ENCODE results near the gene BCAS4. TPM values are rescaled to one million over a fixed set of nuclear protein-coding genes. Genes with fewer than 3 reads are reported as not detected.

BCAS4 gene
- total and polyA plus RNA-seq, 3 donors from 2014 or later, result 5.8 to 10.8 (median 7.6) TPM

GRCh38 chr20:50810842-50811241 lies 16.0 kb downstream of the BCAS4 start:
- no peaks in the 10 kb centered on the region for H3K36me3 ChIP-seq (ENCODE audit: low read depth, missing control alignments)
- no peaks in the 10 kb centered on the region for H3K4me1 ChIP-seq
- H3K27me3 ChIP-seq, result no peaks in the 10 kb centered on the region
- intact Hi-C loops (cut with DNase I; ENCODE audit: low total_unique reads), result no loop called here
- no peak overlapping the region for H3K4me3 ChIP-seq
- H3K9me3 ChIP-seq, result no peaks in the 10 kb centered on the region
- WGBS, 2 donors, result 94 to 97% methylated on average over 4 of the region's 4 CpGs
- H3K27ac ChIP-seq, result no peak overlapping the region
- DNase-seq, result no peak
- TF ChIP-seq POLR2A (IDR thresholded peaks at IDR 0.05), result no peak

DNA sequence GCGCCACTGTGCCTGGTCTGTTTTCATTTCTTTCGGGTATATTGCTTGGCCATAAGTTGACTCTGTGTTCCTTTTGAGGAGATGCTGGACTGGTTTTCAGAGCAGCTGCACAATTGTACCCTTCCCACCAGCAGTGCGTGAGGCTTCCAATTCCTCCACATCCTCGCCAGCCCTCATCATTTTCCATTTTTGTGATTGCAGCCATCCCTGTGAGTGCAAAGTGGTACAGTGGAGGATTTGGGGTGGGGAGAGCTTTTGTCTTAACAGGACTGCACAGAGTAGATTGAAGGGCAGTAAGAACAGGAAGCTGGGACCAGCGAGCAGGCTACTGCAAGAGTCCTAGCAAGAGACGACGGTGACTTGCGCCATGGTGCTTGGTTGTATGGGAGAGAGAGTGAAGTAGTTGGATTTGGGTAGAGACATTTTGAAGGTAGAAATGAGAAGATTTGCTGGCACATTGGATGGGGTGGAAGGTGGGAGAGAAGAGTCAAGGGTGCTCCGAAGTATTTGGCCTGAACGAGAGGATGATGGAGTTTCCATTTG lies 18.3 kb downstream of the BCAS4 start:
- Histone ChIP-seq H3K36me3 (ENCODE audit: low read depth, missing control alignments) (no peaks in the 10 kb centered on the region), H3K4me3 (no peak overlapping the region), H3K4me1 (no peaks in the 10 kb centered on the region), H3K27me3 (no peaks in the 10 kb centered on the region), H3K9me3 (no peaks in the 10 kb centered on the region), H3K27ac (no peak overlapping the region)
- intact Hi-C loops (cut with DNase I; ENCODE audit: low total_unique reads), result no loop called here
- no peak for DNase-seq
- 93 to 96% methylated on average over 10 of the region's 10 CpGs for WGBS, 2 donors
- TF ChIP-seq POLR2A (IDR thresholded peaks at IDR 0.05) (no peak), CTCF (IDR thresholded peaks at IDR 0.05) (no peak)

DNA sequence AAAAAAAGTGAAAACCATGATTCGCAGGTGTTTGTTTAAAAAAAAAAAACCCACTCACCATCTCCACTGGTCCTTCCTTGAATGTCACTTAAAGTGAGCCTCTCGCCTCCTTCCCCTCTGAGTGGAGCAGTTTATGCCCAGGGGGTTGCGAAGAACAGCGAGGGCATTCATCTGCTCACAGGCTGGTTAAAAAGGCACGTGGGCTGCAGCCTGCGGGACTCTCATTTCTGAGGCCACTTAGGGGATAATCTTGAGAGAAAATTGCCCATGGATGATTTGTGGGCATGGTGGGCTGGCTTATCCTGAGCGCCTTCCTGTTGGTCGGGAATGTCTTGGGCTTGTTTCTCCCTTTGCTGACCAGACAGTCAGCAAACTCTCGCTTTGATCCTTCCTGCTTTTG lies 18.9 kb downstream of the BCAS4 start:
- intact Hi-C loops (cut with DNase I; ENCODE audit: low total_unique reads), result no loop called here
- no peaks in the 10 kb centered on the region for H3K9me3 ChIP-seq
- no peaks in the 10 kb centered on the region for H3K27me3 ChIP-seq
- peaks cover 5% of the 10 kb centered on the region for H3K4me1 ChIP-seq
- WGBS, 2 donors, result 76% methylated on average over 9 of the region's 9 CpGs
- H3K27ac ChIP-seq, result no peak overlapping the region
- H3K36me3 ChIP-seq (ENCODE audit: low read depth, missing control alignments), result no peaks in the 10 kb centered on the region
- no peak overlapping the region for H3K4me3 ChIP-seq
- TF ChIP-seq CTCF (IDR thresholded peaks at IDR 0.05) (no peak), POLR2A (IDR thresholded peaks at IDR 0.05) (no peak)
- DNase-seq, result no peak

DNA sequence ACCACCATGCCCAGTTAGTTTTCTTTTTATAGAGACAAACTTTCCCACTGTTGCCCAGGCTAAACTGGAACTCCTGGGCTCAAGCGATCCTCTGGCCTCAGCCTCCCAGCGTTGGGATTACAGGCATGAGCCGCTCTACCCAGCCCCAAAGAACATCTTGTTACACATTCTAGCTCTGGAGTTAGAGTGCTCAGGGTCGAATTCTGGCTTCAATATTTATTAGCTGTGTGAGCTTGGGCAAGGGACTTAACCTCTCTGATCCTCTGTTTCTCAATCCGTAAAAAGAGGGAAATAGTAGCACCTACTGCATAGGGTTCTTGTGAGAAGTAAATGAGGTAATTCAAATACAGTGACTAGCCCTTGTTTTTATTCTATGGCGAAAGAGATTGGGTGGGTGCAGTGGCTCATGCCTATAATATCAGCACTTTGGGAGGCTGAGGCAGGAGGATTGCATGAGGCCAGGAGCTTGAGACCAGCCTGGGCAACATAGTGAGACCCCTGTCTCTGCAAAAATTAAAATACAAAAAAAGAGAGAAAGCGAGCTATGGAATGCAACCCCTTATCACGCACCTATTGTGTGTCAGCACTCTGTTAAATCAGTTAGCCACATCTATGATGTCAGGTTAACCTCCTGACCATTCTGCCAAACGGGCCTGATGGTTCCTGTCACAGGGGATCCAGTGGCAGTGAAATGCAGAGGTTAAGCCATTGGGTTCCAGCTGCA lies 19.7 kb downstream of the BCAS4 start:
- Histone ChIP-seq H3K9me3 (no peaks in the 10 kb centered on the region), H3K27me3 (no peaks in the 10 kb centered on the region), H3K36me3 (ENCODE audit: low read depth, missing control alignments) (no peaks in the 10 kb centered on the region), H3K4me3 (no peak overlapping the region), H3K4me1 (peaks cover 5% of the 10 kb centered on the region), H3K27ac (no peak overlapping the region)
- intact Hi-C loops (cut with DNase I; ENCODE audit: low total_unique reads), result no loop called here
- TF ChIP-seq POLR2A (IDR thresholded peaks at IDR 0.05) (no peak), CTCF (IDR thresholded peaks at IDR 0.05) (no peak)
- DNase-seq, result no peak
- 88 to 91% methylated on average over 9 of the region's 9 CpGs for WGBS, 2 donors

DNA sequence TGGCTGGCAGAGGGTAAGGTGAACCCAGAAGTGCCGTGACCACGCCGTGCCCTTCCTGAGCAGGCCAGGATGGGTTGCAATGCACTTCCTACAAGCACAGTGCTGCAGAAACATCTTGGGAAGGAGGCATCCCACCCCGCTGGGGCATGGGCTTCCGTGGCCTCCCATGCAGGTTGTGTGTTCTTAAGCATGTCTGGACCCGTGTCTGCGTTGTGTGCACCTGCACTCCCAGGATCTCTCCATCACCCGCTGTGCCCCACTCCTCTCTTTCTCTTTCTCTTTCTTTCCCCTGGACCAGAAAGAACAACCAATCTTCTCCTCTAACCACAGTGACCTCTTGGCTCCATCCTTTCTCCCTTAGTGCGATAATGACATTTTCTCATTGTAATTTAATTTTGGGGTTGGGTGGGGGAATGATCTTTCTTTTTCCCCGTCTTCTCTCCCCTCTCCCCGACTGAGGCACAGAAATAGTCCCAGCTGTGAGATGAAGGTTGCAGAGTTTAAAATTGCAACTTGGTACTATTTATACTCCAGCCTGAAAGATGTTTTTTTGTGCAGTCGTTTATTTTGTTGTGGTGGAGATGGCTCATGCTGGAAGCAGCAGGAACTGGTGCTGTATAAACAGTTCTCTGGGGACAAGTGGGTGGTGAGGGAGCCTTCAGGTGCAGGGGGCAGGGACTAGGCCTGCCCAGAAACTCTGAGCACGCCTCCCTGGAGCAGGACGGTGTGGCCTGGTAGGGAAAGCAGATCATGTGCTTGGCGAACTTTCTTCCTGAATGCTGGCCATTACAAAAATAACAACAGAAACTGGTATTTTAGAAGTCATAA lies 20.5 kb downstream of the BCAS4 start:
- no peak for DNase-seq
- intact Hi-C loops (cut with DNase I; ENCODE audit: low total_unique reads), result no loop called here
- Histone ChIP-seq H3K4me1 (peaks cover 5% of the 10 kb centered on the region), H3K27ac (peak overlapping the region in 1 of 2 donors; percentile 6), H3K9me3 (no peaks in the 10 kb centered on the region), H3K36me3 (ENCODE audit: low read depth, missing control alignments) (no peaks in the 10 kb centered on the region), H3K27me3 (no peaks in the 10 kb centered on the region), H3K4me3 (no peak overlapping the region)
- TF ChIP-seq CTCF (IDR thresholded peaks at IDR 0.05) (no peak), POLR2A (IDR thresholded peaks at IDR 0.05) (no peak)
- WGBS, 2 donors, result 61 to 73% methylated on average over 15 of the region's 15 CpGs
